GM19468 (cell line): ENCODE data around the gene HPGD.

Experiments
- ATAC-seq: cut with Tn5 transposase; IDR thresholded peaks from one replicate; pipeline ENCODE4 v1.9.1; 2021; ENCODE audit warnings: mild to moderate bottlenecking, moderate library complexity, moderate number of reproducible peaks; ENCODE audit not compliant: unreplicated experiment; ENCODE audit errors: extremely low read depth

HPGD gene

DNA sequence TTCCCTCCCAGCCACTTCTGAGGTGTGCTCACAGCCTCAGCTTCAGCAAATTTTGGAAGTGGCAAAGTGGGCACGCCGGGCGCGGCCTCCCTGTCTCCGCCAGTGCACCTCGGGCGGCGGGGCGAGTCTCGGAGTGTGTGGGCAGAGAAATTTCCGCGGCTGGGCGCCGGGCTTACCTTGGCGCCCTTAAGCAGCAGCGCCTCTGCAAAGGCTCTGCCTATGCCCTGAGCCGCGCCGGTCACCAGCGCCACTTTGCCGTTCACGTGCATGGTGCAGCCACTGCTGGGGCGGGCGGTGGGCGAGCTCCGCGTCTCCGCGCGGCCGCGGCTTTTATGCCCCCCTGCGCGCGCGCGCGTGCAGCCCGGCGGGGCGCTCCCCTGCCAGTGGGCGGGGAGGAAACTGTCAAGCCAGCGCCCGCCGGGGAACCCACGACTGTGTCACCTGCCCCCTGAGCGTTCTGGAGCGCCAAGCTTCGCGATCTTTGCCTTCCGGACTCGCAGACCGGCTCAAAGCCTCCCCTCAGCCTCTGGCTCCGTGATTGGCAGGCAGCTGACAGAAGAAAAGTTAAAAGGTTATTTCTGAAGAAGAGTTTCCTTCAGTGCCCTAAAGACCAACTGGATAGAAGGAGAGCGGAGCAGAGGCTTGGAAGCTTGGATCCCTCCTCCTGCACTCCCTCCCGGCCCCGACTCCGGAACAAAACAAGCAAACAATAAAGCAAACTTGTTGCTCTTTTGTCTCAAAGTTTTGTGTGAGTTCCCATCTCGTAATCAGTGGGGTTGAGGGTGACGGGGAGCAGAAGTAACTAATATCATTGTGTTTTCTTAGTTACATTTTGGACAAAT lies at the start of gene HPGD:
Gene HPGD (minus strand): TSS at position 306 of the 842 bp plus-strand sequence. CDS start 37 bp downstream, at position 269.
- ATAC-seq, result no peak

DNA sequence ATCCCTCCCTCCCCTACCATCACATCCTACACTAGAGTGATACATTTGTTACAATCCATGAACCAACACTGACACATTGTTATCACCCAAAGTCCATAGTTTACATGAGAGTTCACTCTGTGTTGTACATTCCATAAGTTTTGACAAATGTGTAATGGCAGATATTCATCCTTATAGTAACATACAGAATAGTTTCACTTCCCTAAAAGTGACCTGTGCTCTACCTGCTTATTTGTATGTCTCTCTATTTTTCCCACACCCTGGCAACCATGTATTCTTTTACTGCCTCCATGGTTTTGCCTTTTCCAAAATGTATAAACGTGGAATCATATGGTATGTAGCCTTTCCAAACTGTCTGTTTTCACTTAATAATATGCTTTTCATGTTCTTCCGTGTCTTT lies 42.2 kb upstream of the HPGD start:
- no peak for ATAC-seq

DNA sequence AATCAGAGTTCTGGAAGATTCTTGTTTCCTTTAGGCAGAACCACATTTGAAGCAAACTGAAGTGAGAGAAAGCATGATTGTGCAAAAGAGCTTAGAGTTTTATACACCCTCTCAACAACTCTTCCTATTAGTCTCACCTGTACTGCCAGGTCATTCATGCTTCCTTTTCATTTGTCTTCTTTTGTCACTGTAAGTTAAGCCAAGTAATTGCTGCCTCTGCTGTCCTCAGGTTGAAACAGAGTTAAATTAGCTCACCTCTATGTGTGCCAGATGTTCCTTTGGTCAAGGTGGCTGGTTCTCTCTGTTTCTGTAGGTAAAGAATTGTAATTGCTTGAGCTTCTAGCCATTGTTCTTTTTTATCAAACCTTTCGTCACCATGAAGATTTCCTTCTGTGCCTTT lies 41.1 kb upstream of the HPGD start:
- ATAC-seq, result no peak

DNA sequence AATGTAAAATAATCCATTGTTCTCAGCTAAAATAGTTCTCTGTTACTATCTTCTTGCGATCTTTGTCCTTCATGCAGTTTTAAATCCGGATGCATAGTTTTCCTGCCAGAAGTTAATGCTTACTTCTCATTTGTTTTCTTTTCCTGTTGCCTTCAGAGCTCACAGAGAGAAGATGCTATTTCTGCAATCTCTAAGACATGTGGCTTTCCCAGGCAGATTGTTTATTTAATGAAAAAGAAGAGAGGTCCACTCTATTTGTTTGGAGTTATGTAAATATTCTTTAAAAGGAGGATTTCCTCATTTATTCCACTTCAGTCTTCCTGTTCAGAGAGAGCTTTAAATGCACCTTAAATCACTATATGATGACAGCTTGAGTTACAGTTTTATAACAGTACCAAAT lies 39.3 kb upstream of the HPGD start:
- no peak for ATAC-seq

DNA sequence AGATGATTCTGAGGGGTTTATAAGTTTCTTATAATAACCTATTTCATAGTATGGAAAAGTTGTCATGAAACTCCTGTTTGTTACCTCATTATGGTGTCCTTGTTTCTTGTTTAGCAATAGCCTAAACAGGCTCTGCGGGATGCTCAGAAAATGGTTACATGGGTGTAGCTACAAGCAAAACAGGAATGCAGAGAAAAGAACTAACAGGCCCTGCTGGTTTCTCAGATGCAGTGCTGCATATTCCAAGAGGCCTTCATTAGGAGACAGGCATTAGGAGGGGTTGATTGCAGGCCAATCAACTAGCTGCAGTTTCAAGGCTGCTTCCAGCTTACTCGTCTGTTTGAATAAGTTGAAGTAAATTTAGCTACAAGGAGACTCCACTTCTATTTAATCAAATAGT lies 37.6 kb upstream of the HPGD start:
- no peak for ATAC-seq

DNA sequence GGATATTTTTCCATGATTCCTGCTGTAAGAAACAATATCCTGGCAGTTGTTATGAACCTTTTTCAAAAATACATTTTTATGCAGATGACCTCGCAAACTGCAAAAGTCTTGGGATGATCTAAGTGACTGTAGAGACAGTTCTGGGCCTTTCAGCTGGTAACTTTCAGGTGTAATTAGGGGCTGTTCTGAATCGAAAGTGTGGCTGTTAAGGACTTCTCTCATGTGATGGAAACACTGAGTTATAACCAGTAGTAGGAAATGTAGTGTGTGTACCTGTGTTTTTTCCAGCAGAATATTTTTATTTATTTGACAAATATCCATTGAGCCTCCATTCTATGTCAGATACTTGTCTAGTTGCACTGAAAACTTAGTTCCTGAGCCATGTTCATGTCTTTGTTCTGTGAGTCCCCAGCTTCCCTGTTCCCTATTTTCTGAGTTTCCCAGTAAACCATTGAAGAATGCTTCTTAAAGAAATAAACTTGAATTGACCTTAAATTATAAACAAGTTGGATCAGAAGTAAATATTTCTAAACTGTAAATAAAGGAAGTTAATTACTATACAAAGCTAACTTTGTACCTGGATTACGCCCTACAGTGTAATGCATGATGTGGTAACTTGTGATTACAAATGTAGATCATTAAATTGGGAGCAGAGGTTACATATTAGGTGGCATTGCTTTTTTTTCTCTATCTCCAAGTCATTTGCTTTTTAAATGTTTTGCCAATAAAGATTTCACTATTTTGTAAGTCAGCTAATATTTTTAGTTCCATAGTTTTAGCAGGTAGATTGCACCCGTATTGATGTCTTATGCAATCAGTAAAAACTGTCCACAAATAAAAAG lies 33.7 kb upstream of the HPGD start:
- no peak for ATAC-seq

DNA sequence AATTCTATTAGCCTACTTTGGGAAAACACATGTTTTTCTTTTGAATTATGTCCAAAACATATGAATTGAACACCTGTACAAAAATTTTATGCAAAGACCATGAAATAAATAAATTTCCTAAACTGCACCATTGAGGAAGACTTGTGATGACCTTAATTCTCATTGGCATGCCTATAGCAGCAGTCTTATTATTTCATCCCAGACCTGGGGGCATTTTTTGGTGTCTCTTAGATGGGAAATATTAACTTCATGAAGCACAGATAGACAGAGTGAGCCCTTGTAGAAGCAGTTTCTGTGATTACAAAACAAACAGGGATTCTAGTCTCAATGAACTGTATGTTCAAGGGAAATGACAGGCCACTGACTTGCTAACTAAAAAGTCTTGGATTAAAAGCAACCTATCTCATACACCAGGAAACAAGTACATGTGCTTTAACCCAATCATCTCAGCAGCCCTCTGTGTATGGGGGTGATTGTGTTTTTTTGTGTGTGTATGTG lies 32.0 kb upstream of the HPGD start:
- ATAC-seq, result no peak

DNA sequence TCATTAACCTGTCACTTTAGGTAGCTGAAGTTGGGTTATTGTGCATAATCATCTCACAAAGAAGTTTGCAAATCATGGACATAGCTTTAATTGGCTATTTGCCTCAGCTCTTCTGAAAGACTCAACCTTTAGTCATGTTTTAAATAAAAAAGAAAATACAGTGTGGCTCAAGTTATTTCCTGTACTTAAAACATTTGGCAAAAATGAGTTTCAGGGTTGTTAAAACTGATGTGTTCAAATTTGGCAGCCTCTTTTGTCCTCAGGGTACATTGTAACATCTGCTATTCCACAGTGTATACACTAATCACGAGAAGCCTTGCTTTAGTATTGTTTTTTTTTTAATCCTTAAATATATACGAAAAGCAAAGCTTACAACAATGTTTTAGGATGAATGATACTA lies 31.5 kb upstream of the HPGD start:
- ATAC-seq, result no peak

DNA sequence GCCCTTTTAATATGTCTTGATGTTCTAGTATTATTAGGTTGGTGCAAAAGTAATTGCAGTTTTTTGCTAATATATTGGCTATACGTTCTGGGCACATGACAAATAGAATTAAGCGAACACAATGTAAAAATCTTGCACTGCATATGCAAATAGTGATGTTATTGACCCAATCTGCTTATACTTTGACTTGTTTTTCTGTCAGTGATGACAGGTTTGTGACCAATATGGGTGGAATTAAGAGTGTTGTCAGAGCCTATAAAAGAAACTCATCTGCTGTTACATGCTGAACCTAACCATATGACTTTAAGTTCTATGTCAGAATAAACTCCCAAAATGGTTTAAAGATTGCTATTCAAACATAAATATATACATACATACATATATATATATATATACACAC lies 30.7 kb upstream of the HPGD start:
- no peak for ATAC-seq

DNA sequence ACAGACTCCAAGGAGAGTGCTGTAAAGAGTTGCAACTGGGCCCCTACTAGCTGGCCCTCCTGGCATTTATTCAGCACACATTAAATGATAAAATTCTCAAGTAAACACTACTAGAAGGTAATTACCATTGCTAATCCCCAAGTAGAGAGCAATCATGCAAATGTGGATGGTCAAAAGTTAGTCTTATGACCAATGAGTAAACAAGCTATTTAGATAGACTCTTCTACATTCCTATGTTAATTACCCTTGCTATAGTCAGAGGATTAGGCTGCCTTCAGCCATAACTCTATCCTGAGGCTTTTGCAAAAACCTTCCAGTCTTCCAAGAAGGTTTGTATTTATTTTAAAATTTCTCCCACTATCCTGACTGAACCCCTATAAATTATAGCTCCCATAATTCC lies 28.3 kb upstream of the HPGD start:
- no peak for ATAC-seq

DNA sequence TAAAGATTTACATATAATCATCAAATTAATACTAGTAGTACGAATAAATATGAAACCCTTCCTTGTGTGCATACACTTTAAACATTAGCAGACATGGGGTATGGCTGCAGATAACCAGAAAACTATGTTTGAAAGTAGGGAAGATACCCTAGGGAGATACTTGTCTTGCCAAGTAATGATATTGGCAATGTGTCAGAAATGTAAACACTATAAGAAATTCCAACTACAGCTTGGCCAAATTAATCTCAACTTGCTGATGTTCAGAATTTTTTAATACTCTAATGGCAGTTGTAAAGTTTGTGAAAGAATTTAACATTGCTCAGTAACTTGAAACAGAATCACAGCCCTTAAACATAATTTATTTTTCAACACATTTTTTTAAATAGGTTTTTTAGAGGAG lies 27.4 kb upstream of the HPGD start:
- no peak for ATAC-seq

DNA sequence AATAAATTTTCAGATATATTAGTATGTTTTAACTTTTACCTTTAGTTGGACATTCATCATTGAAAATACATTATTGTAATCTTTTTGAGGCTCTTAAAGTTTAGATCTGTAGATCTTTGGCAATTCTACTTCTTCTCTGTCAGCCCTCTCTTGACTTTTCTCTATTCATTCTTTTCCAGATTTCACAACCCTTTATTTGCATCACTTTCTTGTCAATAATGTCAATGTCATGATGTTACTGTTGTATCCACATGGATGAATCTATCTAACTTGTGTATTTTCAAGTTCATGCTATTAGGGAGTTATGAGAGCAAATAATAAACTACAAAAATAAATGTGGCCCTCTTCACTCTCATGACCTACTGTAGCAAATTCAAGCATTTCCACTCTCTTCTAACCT lies 23.0 kb upstream of the HPGD start:
- ATAC-seq, result no peak

DNA sequence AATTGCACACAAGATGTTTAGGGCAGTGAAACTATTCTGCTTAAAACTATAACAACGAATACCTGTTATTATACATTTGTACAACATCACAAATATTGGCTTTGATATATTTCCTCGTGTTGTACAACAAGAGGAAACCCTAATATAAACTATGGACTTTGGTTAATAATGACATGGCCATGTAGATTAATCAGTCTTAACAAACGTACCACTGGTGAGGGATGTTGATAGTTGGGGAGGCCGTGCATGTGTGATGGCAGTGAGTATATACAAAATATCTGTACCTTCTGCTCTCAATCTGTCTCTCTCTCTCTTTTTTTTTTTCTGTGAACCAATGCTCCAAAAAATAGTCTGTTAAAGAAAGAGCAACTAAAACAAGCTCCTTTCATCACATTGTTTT lies 22.2 kb upstream of the HPGD start:
- ATAC-seq, result no peak

DNA sequence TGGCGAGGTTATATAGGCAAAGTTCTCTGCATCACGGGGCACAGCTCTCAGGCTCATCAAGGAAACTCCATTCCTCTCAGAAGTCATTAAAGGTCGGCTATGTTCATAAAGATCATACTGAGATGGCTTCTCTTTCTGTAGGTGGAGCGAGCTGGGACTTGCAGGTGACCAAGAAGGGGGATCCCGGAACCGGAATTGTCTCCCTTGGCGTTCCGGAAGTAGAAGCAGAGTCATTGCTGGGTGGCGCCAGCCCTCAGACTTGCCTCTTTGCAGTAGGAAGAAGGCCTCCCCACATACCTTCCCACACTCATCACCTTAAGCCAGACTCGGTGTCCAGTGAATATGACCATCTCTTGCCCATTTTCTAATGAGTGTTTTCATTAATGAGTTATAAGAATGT lies 17.9 kb upstream of the HPGD start:
- no peak for ATAC-seq

DNA sequence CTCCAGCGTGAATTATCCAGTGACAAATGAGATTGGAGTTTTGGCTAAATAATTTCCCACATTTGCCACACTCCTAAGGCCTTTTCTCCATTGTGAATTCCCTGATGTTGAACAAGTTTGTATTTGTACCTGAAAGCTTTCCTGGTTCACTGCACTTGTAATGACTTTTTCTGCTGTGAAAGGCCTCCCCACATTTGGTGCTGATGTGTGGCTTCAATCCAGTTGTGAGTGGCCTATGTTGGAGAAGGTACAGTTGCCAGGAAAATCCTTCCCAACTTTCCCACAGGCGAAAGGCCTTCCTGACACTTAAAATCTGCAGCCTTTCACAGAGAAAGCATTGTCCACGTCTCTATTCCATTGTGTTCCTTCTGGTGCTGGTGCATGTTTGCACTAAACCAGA lies 17.3 kb upstream of the HPGD start:
- ATAC-seq, result no peak

DNA sequence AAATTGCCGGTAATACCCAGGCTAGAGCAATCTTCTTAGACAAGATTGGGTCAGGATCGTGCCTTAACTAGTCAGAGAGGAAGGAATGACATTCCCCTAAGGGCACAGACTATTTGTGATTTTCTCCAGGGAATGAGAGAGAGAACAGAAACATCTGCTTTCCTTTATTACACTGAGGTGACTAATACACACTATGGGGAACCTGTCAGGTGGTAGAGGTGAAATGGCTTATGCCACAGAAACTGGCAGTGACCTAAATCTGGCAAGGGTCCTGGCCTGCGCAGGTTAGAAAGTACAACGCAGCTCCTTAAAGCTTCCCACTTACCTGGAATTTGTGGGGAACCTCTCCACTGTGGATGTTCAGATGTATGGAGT lies 16.6 kb upstream of the HPGD start:
- no peak for ATAC-seq

DNA sequence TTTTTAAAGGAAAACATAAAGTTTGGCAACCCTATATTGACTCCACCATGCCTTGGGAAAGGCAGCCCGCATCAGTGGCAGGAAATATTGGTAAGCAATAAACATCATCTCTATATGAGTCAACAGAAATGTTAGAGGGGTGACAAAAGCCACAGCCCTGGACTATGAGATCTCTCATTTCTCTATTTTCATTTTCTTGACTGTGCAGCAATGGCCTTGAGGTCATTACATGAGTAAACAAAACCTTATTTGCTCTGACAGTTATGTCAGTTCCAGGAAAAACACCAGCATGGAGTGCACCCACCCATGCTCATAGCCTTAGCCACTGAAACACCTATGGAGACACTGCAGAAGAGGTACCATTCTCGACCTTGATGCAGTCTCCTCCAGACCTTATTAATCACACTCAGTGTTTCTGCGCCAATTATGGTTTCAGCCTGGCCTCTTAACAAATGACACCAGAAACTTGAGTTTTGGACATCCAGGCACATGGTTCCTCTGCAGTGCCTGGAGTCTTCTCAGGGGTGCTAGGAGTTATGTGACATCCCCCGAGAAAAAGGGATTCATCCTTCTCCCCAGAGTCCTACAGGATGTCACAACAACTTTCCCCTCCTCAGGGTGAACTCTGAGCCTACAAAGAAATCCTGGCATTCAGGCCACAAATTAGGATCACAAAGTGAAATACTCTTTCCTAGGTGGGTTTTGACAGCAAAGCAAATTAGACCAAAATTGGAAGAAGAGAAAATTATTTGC lies 16.0 kb upstream of the HPGD start:
- peak; percentile 95 for ATAC-seq

DNA sequence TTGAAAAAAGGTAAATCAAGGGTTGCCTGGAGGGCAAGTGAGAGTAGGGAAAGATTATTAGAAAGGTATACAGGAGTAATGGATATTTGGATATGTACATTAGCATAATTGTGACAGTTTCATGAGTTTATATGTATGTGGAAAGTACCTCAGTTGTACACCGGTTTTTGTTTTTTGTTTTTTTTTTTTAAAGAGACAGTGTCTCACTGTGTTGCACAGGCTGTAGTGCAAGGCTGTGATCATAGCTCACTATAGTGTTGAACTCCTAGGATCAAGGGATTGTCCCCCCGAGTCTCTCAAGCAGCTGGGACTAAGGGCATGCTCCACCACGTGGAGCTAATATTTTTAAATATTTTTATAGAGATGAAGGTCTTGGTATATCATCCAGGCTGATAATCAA lies 15.3 kb upstream of the HPGD start:
- ATAC-seq, result peak; percentile 7

DNA sequence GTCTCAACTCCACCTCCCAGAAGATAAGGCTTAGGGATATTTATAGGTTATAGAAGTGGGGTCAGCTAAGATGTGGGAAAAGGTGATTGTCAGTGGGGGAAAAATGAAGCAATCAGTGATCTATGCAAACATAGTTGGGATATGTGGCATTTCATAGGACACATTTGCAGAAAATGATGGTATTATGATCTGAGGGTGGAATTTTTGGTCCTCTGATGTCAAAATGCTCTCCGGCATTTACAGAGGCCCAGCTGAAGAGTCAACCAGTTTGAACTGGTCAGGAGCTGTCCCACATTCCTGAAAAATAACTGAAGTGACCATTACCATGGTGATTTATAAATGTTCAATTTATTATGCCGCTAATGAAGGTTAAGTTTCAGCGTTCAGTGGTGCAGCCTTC lies 12.2 kb upstream of the HPGD start:
- no peak for ATAC-seq

DNA sequence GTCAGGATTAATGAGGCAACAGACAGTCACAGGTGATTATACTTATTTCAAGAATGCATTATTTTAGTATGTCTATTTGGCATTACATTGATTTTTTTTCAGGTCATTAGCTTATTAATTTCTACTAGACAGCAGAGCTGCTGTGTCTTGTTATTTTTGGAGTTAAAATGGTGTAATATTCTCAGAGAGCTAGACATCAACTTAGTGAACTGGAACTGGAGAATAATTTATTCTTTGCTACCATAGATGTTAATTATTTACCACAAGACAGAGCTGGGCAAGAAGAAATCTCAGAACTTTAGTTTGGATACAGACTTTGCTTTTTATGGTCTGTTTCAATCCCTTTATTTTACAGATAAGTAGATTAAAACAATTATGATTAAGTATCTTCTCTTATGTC lies 10.2 kb upstream of the HPGD start:
- ATAC-seq, result no peak

DNA sequence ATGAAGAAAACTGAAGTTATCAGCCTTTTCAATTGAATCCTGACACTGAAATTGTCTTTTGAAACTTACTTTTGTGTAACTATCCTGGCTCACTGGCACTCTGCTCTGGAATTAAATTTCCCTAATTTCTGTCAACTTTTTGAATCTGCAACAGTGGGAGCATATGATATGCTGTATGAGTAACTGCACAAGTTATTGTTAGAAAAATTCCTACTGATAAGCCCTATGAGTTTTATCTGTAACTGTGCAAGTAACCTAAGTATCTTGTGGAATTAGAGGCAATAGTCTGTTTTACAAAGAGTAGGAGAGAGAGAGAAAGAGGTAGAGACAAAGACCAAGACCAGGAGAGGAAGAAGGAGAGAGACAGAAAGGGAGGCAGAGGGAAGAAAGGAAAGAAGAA lies 9.2 kb upstream of the HPGD start:
- no peak for ATAC-seq
